Activated naive CD4-positive, alpha-beta T cell (primary cell): ENCODE data around the gene ROGDI.

Source experiments
- DNase-seq, 4 experiments: peaks; one replicate each; lab custom pipeline; 2025; lab: John Stamatoyannopoulos, UW

Gene ROGDI

GRCh38 chr16:4813251-4814003, 11.0 kb upstream of the ROGDI start:
- DNase-seq, result no peak

- no peak for DNase-seq
These were observed 9.3 kb upstream of the ROGDI start for GRCh38 chr16:4811773-4812172.

GRCh38 chr16:4811242-4811641, 8.8 kb upstream of the ROGDI start:
- no peak for DNase-seq

GRCh38 chr16:4806280-4806679, 3.8 kb upstream of the ROGDI start:
- DNase-seq, result no peak

GRCh38 chr16:4805231-4805630, 2.8 kb upstream of the ROGDI start:
- no peak for DNase-seq

- no peak for DNase-seq
These were observed 1.7 kb upstream of the ROGDI start for GRCh38 chr16:4803898-4804762.

- no peak for DNase-seq
These were observed 990 bp upstream of the ROGDI start for GRCh38 chr16:4803401-4803844.

GRCh38 chr16:4802659-4803287, 340 bp upstream of the ROGDI start:
- peak; percentile 69 to 88 (median 76) for DNase-seq

GRCh38 chr16:4801051-4801961, 1.1 kb downstream of the ROGDI start:
- DNase-seq, result no peak

GRCh38 chr16:4800290-4801041, 2.0 kb downstream of the ROGDI start:
- no peak for DNase-seq

GRCh38 chr16:4799171-4799855, 3.1 kb downstream of the ROGDI start:
- DNase-seq, result no peak

GRCh38 chr16:4798456-4798855, 4.0 kb downstream of the ROGDI start:
- no peak for DNase-seq

GRCh38 chr16:4797805-4798252, 4.6 kb downstream of the ROGDI start:
- no peak for DNase-seq

- no peak for DNase-seq
These were observed 5.2 kb downstream of the ROGDI start for GRCh38 chr16:4796982-4797804.

GRCh38 chr16:4795828-4796572, 6.4 kb downstream of the ROGDI start:
- no peak for DNase-seq

- DNase-seq, result no peak
These were observed 7.1 kb downstream of the ROGDI start, which contains the start of gene SMIM22 for GRCh38 chr16:4795181-4795827. SMIM22 (plus strand) TSS chr16:4795369; CDS start chr16:4795735, 366 bp downstream.

GRCh38 chr16:4792951-4793513, 9.4 kb downstream of the ROGDI start:
- no peak for DNase-seq

- no peak for DNase-seq
These were observed 11.6 kb downstream of the ROGDI start for GRCh38 chr16:4790871-4791270.
